ENCODE results near the gene BAHCC1.

DNA sequence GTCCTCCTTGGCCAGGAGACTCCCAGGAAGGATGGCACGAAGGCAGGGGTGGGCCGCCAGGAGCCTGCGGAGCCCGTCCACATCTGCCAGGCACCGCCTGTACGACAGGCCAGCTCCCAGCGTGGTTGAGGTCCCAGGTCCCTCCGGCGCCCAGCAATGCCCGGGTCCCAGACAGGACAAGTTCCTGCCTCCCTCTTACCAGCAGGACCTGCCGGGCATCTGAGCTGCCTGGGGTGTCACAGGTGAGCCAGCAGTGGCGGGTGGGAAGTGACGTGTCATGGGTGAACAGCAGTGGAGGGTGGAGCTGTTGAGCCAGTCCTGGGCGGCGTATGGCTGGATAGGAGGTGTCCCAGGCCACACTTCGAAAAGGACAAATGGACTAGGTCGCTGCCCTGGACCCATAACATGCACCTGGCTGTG, 15.7 kb upstream of the BAHCC1 start:
- TF ChIP-seq, protein P1, sequence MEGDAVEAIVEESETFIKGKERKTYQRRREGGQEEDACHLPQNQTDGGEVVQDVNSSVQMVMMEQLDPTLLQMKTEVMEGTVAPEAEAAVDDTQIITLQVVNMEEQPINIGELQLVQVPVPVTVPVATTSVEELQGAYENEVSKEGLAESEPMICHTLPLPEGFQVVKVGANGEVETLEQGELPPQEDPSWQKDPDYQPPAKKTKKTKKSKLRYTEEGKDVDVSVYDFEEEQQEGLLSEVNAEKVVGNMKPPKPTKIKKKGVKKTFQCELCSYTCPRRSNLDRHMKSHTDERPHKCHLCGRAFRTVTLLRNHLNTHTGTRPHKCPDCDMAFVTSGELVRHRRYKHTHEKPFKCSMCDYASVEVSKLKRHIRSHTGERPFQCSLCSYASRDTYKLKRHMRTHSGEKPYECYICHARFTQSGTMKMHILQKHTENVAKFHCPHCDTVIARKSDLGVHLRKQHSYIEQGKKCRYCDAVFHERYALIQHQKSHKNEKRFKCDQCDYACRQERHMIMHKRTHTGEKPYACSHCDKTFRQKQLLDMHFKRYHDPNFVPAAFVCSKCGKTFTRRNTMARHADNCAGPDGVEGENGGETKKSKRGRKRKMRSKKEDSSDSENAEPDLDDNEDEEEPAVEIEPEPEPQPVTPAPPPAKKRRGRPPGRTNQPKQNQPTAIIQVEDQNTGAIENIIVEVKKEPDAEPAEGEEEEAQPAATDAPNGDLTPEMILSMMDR (IDR thresholded peaks at IDR 0.05), result peak in 2 of 4 experiments; percentile 12 to 23
- TF ChIP-seq POLR2A (IDR thresholded peaks at IDR 0.05) (peak; percentile 65), POLR2AphosphoS5 (IDR thresholded peaks at IDR 0.05) (peak; percentile 75)

Data from prostate gland (tissue), 2 donors.